Progenitor cell of endocrine pancreas (in vitro differentiated cells): Measurements from ENCODE around the gene CRBN. TPM values are rescaled to one million over a fixed set of nuclear protein-coding genes. Genes with fewer than 3 reads are reported as not detected.
A peak's percentile ranks its signal among the peaks of the same experiment; 100 is the strongest.

Experiments used
- DNase-seq: peaks from one replicate; pipeline ENCODE4 v3.0.0; 2021; ENCODE audit warnings: low spot score; ENCODE audit not compliant: unreplicated experiment
- H3K27ac Mint-ChIP-seq: 2 replicates; pipeline ENCODE4 v1.8.0; 2021; ENCODE audit warnings: mild to moderate bottlenecking, moderate library complexity, mixed read lengths
- H3K27me3 Mint-ChIP-seq: 2 replicates; pipeline ENCODE4 v1.8.0; 2021; ENCODE audit warnings: mixed read lengths
- H3K36me3 Mint-ChIP-seq: 2 replicates; pipeline ENCODE4 v1.8.0; 2022; ENCODE audit warnings: mixed read lengths; ENCODE audit not compliant: insufficient read depth
- H3K4me1 Mint-ChIP-seq: 2 replicates; pipeline ENCODE4 v1.8.0; 2021; ENCODE audit warnings: low read depth, mixed read lengths
- H3K4me3 Mint-ChIP-seq: 2 replicates; pipeline ENCODE4 v1.8.0; 2021; ENCODE audit warnings: low read depth, mild to moderate bottlenecking, moderate library complexity, mixed read lengths
- H3K9me3 Mint-ChIP-seq: 2 replicates; pipeline ENCODE4 v1.8.0; 2021; ENCODE audit warnings: low read depth, mixed read lengths
- CTCF ChIP-seq: fragments of 200-600 bp; sonication (generic); IDR thresholded peaks from one replicate; pipeline ENCODE4 v1.5.0; 2021; ENCODE audit warnings: antibody characterized with exemption, mild to moderate bottlenecking; ENCODE audit not compliant: unreplicated experiment
- total RNA-seq: library from RNA; stranded (reverse); gene quantifications from 2 replicates; pipeline ENCODE4 v1.2.1, GENCODE V29; 2021

CRBN gene
- total RNA-seq, 1 donor from 2014 or later = 40.1 TPM

- peaks cover 24% of the 10 kb centered on the region for H3K27me3 Mint-ChIP-seq
- no peak for DNase-seq
- H3K4me3 Mint-ChIP-seq = no peak overlapping the region
- H3K4me1 Mint-ChIP-seq = peaks cover 9% of the 10 kb centered on the region
- no peak for TF ChIP-seq CTCF
- peaks cover 6% of the 10 kb centered on the region for H3K9me3 Mint-ChIP-seq
- H3K27ac Mint-ChIP-seq = no peak overlapping the region
- no peaks in the 10 kb centered on the region for H3K36me3 Mint-ChIP-seq
These were observed 9.7 kb upstream of the CRBN start for GRCh38 chr3:3189102-3189727.

GRCh38 chr3:3184876-3185275, 5.4 kb upstream of the CRBN start:
- no peak for DNase-seq
- Mint-ChIP-seq H3K9me3 (peaks cover 6% of the 10 kb centered on the region), H3K36me3 (no peaks in the 10 kb centered on the region)

GRCh38 chr3:3180456-3180855, 965 bp upstream of the CRBN start:
- no peaks in the 10 kb centered on the region for H3K9me3 Mint-ChIP-seq
- TF ChIP-seq CTCF = no peak

More at GRCh38 chr3:3184876-3185275, 5.4 kb upstream of the CRBN start:
- Mint-ChIP-seq H3K4me1 (peaks cover 2% of the 10 kb centered on the region), H3K4me3 (no peak overlapping the region), H3K27me3 (peaks cover 48% of the 10 kb centered on the region), H3K27ac (no peak overlapping the region)
- no peak for TF ChIP-seq CTCF

GRCh38 chr3:3178498-3179328, 778 bp downstream of the CRBN start:
- Mint-ChIP-seq H3K36me3 (peaks cover 6% of the 10 kb centered on the region), H3K4me3 (peak overlapping the region; percentile 84), H3K4me1 (peaks cover 9% of the 10 kb centered on the region), H3K27ac (peak overlapping the region; percentile 92), H3K9me3 (no peaks in the 10 kb centered on the region), H3K27me3 (peaks cover 25% of the 10 kb centered on the region)
- no peak for TF ChIP-seq CTCF
- DNase-seq = no peak

More at GRCh38 chr3:3180456-3180855, 965 bp upstream of the CRBN start:
- Mint-ChIP-seq H3K27ac (no peak overlapping the region), H3K27me3 (peaks cover 42% of the 10 kb centered on the region), H3K4me1 (peaks cover 9% of the 10 kb centered on the region), H3K36me3 (no peaks in the 10 kb centered on the region), H3K4me3 (peak overlapping the region; percentile 37)
- no peak for DNase-seq

- Mint-ChIP-seq H3K9me3 (no peaks in the 10 kb centered on the region), H3K36me3 (peaks cover 6% of the 10 kb centered on the region), H3K4me3 (peak overlapping the region; percentile 84), H3K27ac (peak overlapping the region; percentile 92), H3K4me1 (peaks cover 9% of the 10 kb centered on the region), H3K27me3 (peaks cover 19% of the 10 kb centered on the region)
- TF ChIP-seq CTCF = no peak
- no peak for DNase-seq
These were observed 1.5 kb downstream of the CRBN start for GRCh38 chr3:3177861-3178497.
